PC-9 (cell line): ENCODE measurements around the gene C22orf39. TPM values are rescaled to one million over a fixed set of nuclear protein-coding genes. Genes with fewer than 3 reads are reported as not detected.

Source experiments
- BruUV-seq: library from RNA; stranded (reverse); fragments of 400-500 nt; replicated peaks from 2 replicates; lab custom pipeline; 2021; lab: Mats Ljungman, UMichigan
- CTCF ChIA-PET: fragments of 300-600 bp; sonication (Branson Sonifier 250); formaldehyde crosslinking; loops from one replicate; lab custom pipeline; 2022; ENCODE audit warnings: antibody characterized with exemption; lab: Charles Lee
- POLR2A ChIA-PET: fragments of 300-600 bp; sonication (Branson Sonifier 250); formaldehyde crosslinking; loops from one replicate; lab custom pipeline; 2022; ENCODE audit warnings: antibody characterized with exemption; ENCODE audit not compliant: unreplicated experiment; lab: Charles Lee
- DNase-seq, 2 experiments: peaks; one replicate each; pipeline versions ENCODE4 v3.0.0 to v3.0.0-alpha.2; 2015 to 2022; ENCODE audit warnings: mixed read lengths in 1 of 2
- H2AFZ ChIP-seq: fragments of 200-600 bp; sonication (generic); 2 replicates; pipeline ENCODE4 v1.8.1; 2017; ENCODE audit warnings: antibody characterized with exemption
- H3F3A ChIP-seq: fragments of 200-600 bp; sonication (generic); 2 replicates; pipeline ENCODE4 v1.8.1; 2017; ENCODE audit warnings: antibody characterized with exemption, mild to moderate bottlenecking, low read depth; ENCODE audit not compliant: insufficient read depth
- H3K27ac ChIP-seq: fragments of 200-600 bp; sonication (generic); 2 replicates; pipeline ENCODE4 v1.6.1; 2016; ENCODE audit warnings: mixed run types
- H3K27me3 ChIP-seq: fragments of 200-600 bp; sonication (generic); 2 replicates; pipeline ENCODE4 v1.6.1; 2016; ENCODE audit warnings: low read depth, mixed run types; ENCODE audit not compliant: insufficient read depth
- H3K36me3 ChIP-seq: fragments of 200-600 bp; sonication (generic); 2 replicates; pipeline ENCODE4 v1.6.1; 2016; ENCODE audit warnings: low read depth, mixed run types
- H3K4me1 ChIP-seq: fragments of 200-600 bp; sonication (generic); replicated peaks from 2 replicates; pipeline ENCODE4 v1.6.1; 2016; ENCODE audit warnings: mixed run types; ENCODE audit not compliant: insufficient read depth
- H3K4me2 ChIP-seq: fragments of 200-600 bp; sonication (generic); 2 replicates; pipeline ENCODE4 v1.6.1; 2017; ENCODE audit warnings: mixed run types
- H3K4me3 ChIP-seq: fragments of 200-600 bp; sonication (generic); 2 replicates; pipeline ENCODE4 v1.6.1; 2016; ENCODE audit warnings: mixed run types
- H3K79me2 ChIP-seq: fragments of 200-600 bp; sonication (generic); 2 replicates; pipeline ENCODE4 v1.6.1; 2017; ENCODE audit warnings: low read depth, mixed run types
- H3K9me2 ChIP-seq: fragments of 200-600 bp; sonication (generic); 2 replicates; pipeline ENCODE4 v1.8.1; 2017; ENCODE audit warnings: mild to moderate bottlenecking; ENCODE audit not compliant: insufficient read depth
- H3K9me3 ChIP-seq: fragments of 200-600 bp; sonication (generic); 2 replicates; pipeline ENCODE4 v1.8.1; 2016; ENCODE audit warnings: low read depth; ENCODE audit not compliant: insufficient read depth
- H4K20me1 ChIP-seq: fragments of 200-600 bp; sonication (generic); 2 replicates; pipeline ENCODE4 v1.8.1; 2017; ENCODE audit not compliant: insufficient read depth
- EZH2 ChIP-seq: fragments of 200-600 bp; sonication (generic); IDR thresholded peaks from 2 replicates; pipeline ENCODE4 v1.8.0; 2017; ENCODE audit warnings: antibody characterized with exemption, low read depth
- intact Hi-C: fragments of 100-400 bp; cut with micrococcal nuclease; formaldehyde crosslinking; loops from one replicate; pipeline ENCODE4 v1.10.0; 2022; ENCODE audit not compliant: unreplicated experiment
- total RNA-seq: library from RNA; stranded (reverse); gene quantifications from 2 replicates; pipeline ENCODE4 v1.2.3, GENCODE V29; 2021
- TF ChIP-seq, protein P1 (sequence below): fragments of 200-600 bp; sonication (generic); conservative IDR thresholded peaks from 2 replicates; pipeline ENCODE4 v1.6.1; 2017; ENCODE audit warnings: mixed run types, antibody characterized with exemption, mild to moderate bottlenecking, moderate library complexity

Gene C22orf39
- total RNA-seq, 1 experiment from 2014 or later = 12.3 TPM

DNA sequence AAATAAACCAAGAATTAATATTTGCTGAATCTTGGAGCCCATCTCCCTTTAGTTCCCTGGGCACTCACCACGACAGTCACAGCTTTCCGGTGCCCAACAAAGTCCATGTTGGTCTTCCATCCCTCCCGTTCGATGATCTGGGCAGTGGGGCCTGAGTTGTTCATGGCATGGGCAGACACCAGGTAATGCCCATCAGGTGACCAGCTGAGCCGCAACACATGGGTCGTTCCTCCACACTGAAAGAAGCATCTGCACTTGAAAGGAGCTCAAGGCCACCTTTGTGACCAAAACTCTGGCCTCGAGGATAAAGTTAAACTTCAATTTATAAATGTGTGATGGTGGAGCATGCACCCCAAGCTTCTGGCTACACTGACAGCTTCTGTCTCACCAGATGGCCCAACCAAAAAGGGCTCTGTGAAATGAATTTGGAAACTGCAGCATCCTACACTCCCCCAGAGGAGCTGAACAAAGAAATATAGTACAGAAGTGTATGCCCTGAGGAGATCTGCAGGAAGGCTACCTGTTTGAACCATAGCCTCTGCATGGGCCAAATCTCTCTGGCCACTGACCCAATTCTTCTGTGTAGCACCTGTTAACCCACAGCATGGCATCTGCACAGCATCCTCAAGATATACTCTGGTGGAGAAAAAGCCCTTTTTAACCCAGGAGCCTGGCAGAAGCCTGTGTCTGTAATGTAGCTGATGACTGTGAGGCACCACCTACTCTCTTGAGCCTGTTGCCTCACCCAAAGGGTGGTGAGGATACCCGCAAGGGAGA lies 53.0 kb downstream of the C22orf39 start:
- CTCF ChIA-PET = no interaction called here
- H3K9me2 ChIP-seq = no peaks in the 10 kb centered on the region
- POLR2A ChIA-PET = no interaction called here
- no peaks in the 10 kb centered on the region for H3K79me2 ChIP-seq
- no peaks in the 10 kb centered on the region for H3K36me3 ChIP-seq
- BruUV-seq = no TSS peak
- H3K27ac ChIP-seq = no peak overlapping the region
- H3K4me2 ChIP-seq = no peak overlapping the region
- intact Hi-C loops = loop anchor here (5.0 kb wide), 1 partner anchor 217 kb away; the partner anchor contains the start of gene SLC25A1
- DNase-seq = no peak
- H2AFZ ChIP-seq = no peak overlapping the region
- no peaks in the 10 kb centered on the region for H3K4me1 ChIP-seq
- no peaks in the 10 kb centered on the region for H3K9me3 ChIP-seq
- H4K20me1 ChIP-seq = no peaks in the 10 kb centered on the region
- no peaks in the 10 kb centered on the region for H3K27me3 ChIP-seq
- no peak overlapping the region for H3K4me3 ChIP-seq
- TF ChIP-seq EZH2 = no peak
- TF ChIP-seq, protein P1, sequence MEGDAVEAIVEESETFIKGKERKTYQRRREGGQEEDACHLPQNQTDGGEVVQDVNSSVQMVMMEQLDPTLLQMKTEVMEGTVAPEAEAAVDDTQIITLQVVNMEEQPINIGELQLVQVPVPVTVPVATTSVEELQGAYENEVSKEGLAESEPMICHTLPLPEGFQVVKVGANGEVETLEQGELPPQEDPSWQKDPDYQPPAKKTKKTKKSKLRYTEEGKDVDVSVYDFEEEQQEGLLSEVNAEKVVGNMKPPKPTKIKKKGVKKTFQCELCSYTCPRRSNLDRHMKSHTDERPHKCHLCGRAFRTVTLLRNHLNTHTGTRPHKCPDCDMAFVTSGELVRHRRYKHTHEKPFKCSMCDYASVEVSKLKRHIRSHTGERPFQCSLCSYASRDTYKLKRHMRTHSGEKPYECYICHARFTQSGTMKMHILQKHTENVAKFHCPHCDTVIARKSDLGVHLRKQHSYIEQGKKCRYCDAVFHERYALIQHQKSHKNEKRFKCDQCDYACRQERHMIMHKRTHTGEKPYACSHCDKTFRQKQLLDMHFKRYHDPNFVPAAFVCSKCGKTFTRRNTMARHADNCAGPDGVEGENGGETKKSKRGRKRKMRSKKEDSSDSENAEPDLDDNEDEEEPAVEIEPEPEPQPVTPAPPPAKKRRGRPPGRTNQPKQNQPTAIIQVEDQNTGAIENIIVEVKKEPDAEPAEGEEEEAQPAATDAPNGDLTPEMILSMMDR = no peak
- H3F3A ChIP-seq = no peaks in the 10 kb centered on the region

DNA sequence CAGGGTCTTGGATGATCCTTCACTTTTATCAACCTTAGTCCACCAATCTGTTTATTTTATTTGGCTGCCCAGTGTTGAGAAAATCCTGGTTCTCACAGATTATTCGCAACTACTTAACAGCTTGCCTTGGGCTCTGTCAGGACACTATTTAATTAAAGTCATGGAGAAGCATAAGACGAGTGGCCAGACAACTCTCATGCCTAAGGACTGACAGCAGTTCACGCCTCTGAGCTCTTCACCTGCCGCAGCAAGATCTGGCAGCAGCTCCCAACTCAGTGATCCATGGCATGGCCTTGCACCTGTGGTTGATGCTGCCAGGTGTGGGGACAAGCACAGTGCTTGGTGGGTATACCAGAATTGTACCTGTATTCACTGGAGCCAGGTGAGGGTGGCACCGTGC lies 53.8 kb downstream of the C22orf39 start:
- Histone ChIP-seq H3K4me3 (no peak overlapping the region), H3K4me2 (no peak overlapping the region), H3K27me3 (no peaks in the 10 kb centered on the region), H3F3A (no peaks in the 10 kb centered on the region), H3K9me2 (no peaks in the 10 kb centered on the region), H3K9me3 (no peaks in the 10 kb centered on the region), H3K79me2 (no peaks in the 10 kb centered on the region), H4K20me1 (no peaks in the 10 kb centered on the region), H3K27ac (no peak overlapping the region), H3K36me3 (no peaks in the 10 kb centered on the region), H3K4me1 (no peaks in the 10 kb centered on the region), H2AFZ (no peak overlapping the region)
- no peak for DNase-seq
- POLR2A ChIA-PET = no interaction called here
- BruUV-seq = no TSS peak
- TF ChIP-seq EZH2 = no peak
- TF ChIP-seq, protein P1 = no peak
- CTCF ChIA-PET = no interaction called here
- intact Hi-C loops = no loop called here

Other genes starting within 250 kb of the C22orf39 start
- 6.6 and 7.2 TPM in 2 replicates for gene CLTCL1, start 156.0 kb downstream of the C22orf39 start, total RNA-seq
- 13.7 and 19.2 TPM in 2 replicates for gene HIRA, start 16.0 kb downstream of the C22orf39 start, total RNA-seq
- gene MRPL40, start 15.2 kb downstream of the C22orf39 start, total RNA-seq = 21.1 and 25.1 TPM in 2 replicates
- gene UFD1, start 31.5 kb upstream of the C22orf39 start, total RNA-seq = 41.6 and 66.9 TPM in 2 replicates
- gene CDC45, start 32.2 kb upstream of the C22orf39 start, total RNA-seq = 27.5 and 29.1 TPM in 2 replicates
- gene CLDN5, start 76.7 kb upstream of the C22orf39 start, total RNA-seq = not detected in 2 replicates